Stimulated activated CD4-positive, alpha-beta T cell treated with anti-CD3 and anti-CD28 coated beads, Interleukin-1b, Interleukin-23, amount 100 ng/mL, for 1 hour (primary cell): Measurements from ENCODE around the gene DENND1C.
A peak's percentile ranks its signal among the peaks of the same experiment; 100 is the strongest.

ENCODE experiments used
- DNase-seq, 2 donors: peaks; one replicate each; pipeline ENCODE4 v3.0.0-alpha.2; 2020; ENCODE audit warnings: low read depth in 2 of 2

The DENND1C gene

GRCh38 chr19:6481541-6482342 is at the start of gene DENND1C:
TSS of gene DENND1C (minus strand) at chr19:6481787. CDS start at chr19:6481695, 92 bp downstream.
- peak in 1 of 2 donors; percentile 43 for DNase-seq

GRCh38 chr19:6530386-6531162 is 49.0 kb upstream of the DENND1C start, which contains the start of gene TNFSF9:
TSS of gene TNFSF9 (plus strand) at chr19:6531026. CDS start at chr19:6531037, 11 bp downstream.
- peak; percentile 51 to 81 for DNase-seq

- DNase-seq = no peak
These were observed 48.4 kb upstream of the DENND1C start for GRCh38 chr19:6529937-6530385.

- no peak for DNase-seq
These were observed 47.8 kb upstream of the DENND1C start for GRCh38 chr19:6529351-6529750.

GRCh38 chr19:6528544-6529121 is 47.0 kb upstream of the DENND1C start:
- no peak for DNase-seq

- no peak for DNase-seq
These were observed 46.4 kb upstream of the DENND1C start for GRCh38 chr19:6527893-6528543.

GRCh38 chr19:6524311-6524710 is 42.7 kb upstream of the DENND1C start:
- no peak for DNase-seq

GRCh38 chr19:6522712-6523111 is 41.1 kb upstream of the DENND1C start:
- DNase-seq = no peak

GRCh38 chr19:6521718-6522646 is 40.4 kb upstream of the DENND1C start:
- no peak for DNase-seq

GRCh38 chr19:6519289-6519688 is 37.7 kb upstream of the DENND1C start:
- DNase-seq = no peak

- no peak for DNase-seq
These were observed 36.7 kb upstream of the DENND1C start for GRCh38 chr19:6518145-6518911.

- peak; percentile 85 to 93 for DNase-seq
These were observed 35.2 kb upstream of the DENND1C start for GRCh38 chr19:6516659-6517291.

- peak in 1 of 2 donors; percentile 30 for DNase-seq
These were observed 34.6 kb upstream of the DENND1C start for GRCh38 chr19:6516018-6516658.

GRCh38 chr19:6514926-6515544 is 33.4 kb upstream of the DENND1C start:
- DNase-seq = no peak

- no peak for DNase-seq
These were observed 32.5 kb upstream of the DENND1C start for GRCh38 chr19:6514089-6514488.

GRCh38 chr19:6510618-6511017 is 29.0 kb upstream of the DENND1C start:
- DNase-seq = no peak

GRCh38 chr19:6509118-6509971 is 27.8 kb upstream of the DENND1C start:
- DNase-seq = no peak
